Activated CD4-positive, alpha-beta memory T cell treated with anti-CD3 and anti-CD28 coated beads for 36 hours (primary cell): ENCODE data around the gene MAML2. TPM values are rescaled to one million over a fixed set of nuclear protein-coding genes. Genes with fewer than 3 reads are reported as not detected.

Experiments used
- CTCF ChIA-PET: fragments of 350-600 bp; sonication (Branson Sonifier 250); formaldehyde crosslinking; loops from one replicate; lab custom pipeline; 2021; ENCODE audit warnings: antibody characterized with exemption, inconsistent platforms; lab: Charles Lee
- POLR2A ChIA-PET: fragments of 350-600 bp; sonication (Branson Sonifier 250); formaldehyde crosslinking; loops from one replicate; lab custom pipeline; 2021; ENCODE audit warnings: antibody characterized with exemption; lab: Charles Lee
- DNase-seq: peaks from one replicate; pipeline ENCODE4 v3.0.0-alpha.2; 2020
- H3K27ac Mint-ChIP-seq: one replicate; pipeline ENCODE4 v1.8.0; 2021; ENCODE audit warnings: mixed read lengths
- H3K27me3 Mint-ChIP-seq: one replicate; pipeline ENCODE4 v1.8.0; 2021; ENCODE audit warnings: mixed read lengths
- H3K36me3 Mint-ChIP-seq: one replicate; pipeline ENCODE4 v1.8.0; 2021; ENCODE audit warnings: mixed read lengths
- H3K4me1 Mint-ChIP-seq: one replicate; pipeline ENCODE4 v1.8.0; 2021; ENCODE audit warnings: low read depth, mixed read lengths
- H3K4me3 Mint-ChIP-seq: one replicate; pipeline ENCODE4 v1.8.0; 2021; ENCODE audit warnings: mild to moderate bottlenecking, mixed read lengths
- H3K9me3 Mint-ChIP-seq: one replicate; pipeline ENCODE4 v1.8.0; 2021; ENCODE audit warnings: mixed read lengths
- intact Hi-C: fragments of 100-400 bp; cut with micrococcal nuclease; formaldehyde crosslinking; loops from one replicate; pipeline ENCODE4 v1.15.1; 2023
- total RNA-seq, 2 experiments: library from RNA; stranded (reverse); gene quantifications; one replicate each; pipeline ENCODE4 v1.2.3, GENCODE V29; 2021

The MAML2 gene
- total RNA-seq, 2 experiments from 2014 or later = 24.2 TPM

GRCh38 chr11:96092511-96092910 lies 250.5 kb downstream of the MAML2 start:
- no peaks in the 10 kb centered on the region for H3K9me3 Mint-ChIP-seq
- intact Hi-C loops = no loop called here
- DNase-seq = no peak
- H3K4me1 Mint-ChIP-seq = peaks cover 60% of the 10 kb centered on the region
- ChIA-PET CTCF (interaction anchor here (0.6 to 1.8 kb wide), 7 partner anchors 18 to 301 kb away, joined by 3 to 15 read pairs (median 4); partner anchors contain the start of gene MAML2), POLR2A (no interaction called here)
- H3K27me3 Mint-ChIP-seq = no peaks in the 10 kb centered on the region
- H3K27ac Mint-ChIP-seq = no peak overlapping the region
- H3K4me3 Mint-ChIP-seq = no peak overlapping the region
- H3K36me3 Mint-ChIP-seq = peaks cover 34% of the 10 kb centered on the region

GRCh38 chr11:96091476-96091875 lies 251.5 kb downstream of the MAML2 start:
- Mint-ChIP-seq H3K27me3 (no peaks in the 10 kb centered on the region), H3K36me3 (peaks cover 39% of the 10 kb centered on the region), H3K27ac (peak overlapping the region; percentile 73), H3K4me3 (no peak overlapping the region), H3K4me1 (peaks cover 53% of the 10 kb centered on the region), H3K9me3 (no peaks in the 10 kb centered on the region)
- CTCF ChIA-PET = interaction anchor here (0.8 to 1.8 kb wide), 8 partner anchors 16 to 302 kb away, joined by 3 to 15 read pairs (median 4); partner anchors contain the start of genes CCDC82, JRKL and MAML2
- POLR2A ChIA-PET = no interaction called here
- intact Hi-C loops = loop anchor here (1.0 to 2.0 kb wide), 3 partner anchors 65 to 299 kb away; partner anchors contain the start of genes JRKL and MAML2
- no peak for DNase-seq

- Mint-ChIP-seq H3K4me1 (peaks cover 46% of the 10 kb centered on the region), H3K27ac (no peak overlapping the region), H3K4me3 (no peak overlapping the region), H3K27me3 (no peaks in the 10 kb centered on the region), H3K36me3 (peaks cover 39% of the 10 kb centered on the region), H3K9me3 (no peaks in the 10 kb centered on the region)
- CTCF ChIA-PET = interaction anchor here (0.6 to 1.4 kb wide), 6 partner anchors 15 to 299 kb away, joined by 3 to 4 read pairs (median 3); partner anchors contain the start of genes CCDC82 and JRKL
- POLR2A ChIA-PET = no interaction called here
- no peak for DNase-seq
- intact Hi-C loops = loop anchor here (1.0 to 2.0 kb wide), 3 partner anchors 66 to 300 kb away; partner anchors contain the start of genes JRKL and MAML2
Observed at GRCh38 chr11:96090711-96091110, 252.3 kb downstream of the MAML2 start.

- H3K36me3 Mint-ChIP-seq = peaks cover 39% of the 10 kb centered on the region
- intact Hi-C loops = no loop called here
- peak overlapping the region; percentile 25 for H3K27ac Mint-ChIP-seq
Observed at GRCh38 chr11:96088914-96089313, 254.1 kb downstream of the MAML2 start.

GRCh38 chr11:96086111-96086510 lies 256.9 kb downstream of the MAML2 start:
- Mint-ChIP-seq H3K27ac (no peak overlapping the region), H3K36me3 (peaks cover 19% of the 10 kb centered on the region), H3K4me3 (no peak overlapping the region), H3K4me1 (peaks cover 4% of the 10 kb centered on the region), H3K9me3 (no peaks in the 10 kb centered on the region), H3K27me3 (no peaks in the 10 kb centered on the region)
- intact Hi-C loops = no loop called here
- no peak for DNase-seq
- CTCF ChIA-PET = interaction anchor here (2.0 kb wide), 1 partner anchor 31 kb away, joined by 6 read pairs; no protein-coding TSS in a partner anchor
- POLR2A ChIA-PET = no interaction called here

More at GRCh38 chr11:96088914-96089313, 254.1 kb downstream of the MAML2 start:
- no peak for DNase-seq
- Mint-ChIP-seq H3K9me3 (no peaks in the 10 kb centered on the region), H3K27me3 (no peaks in the 10 kb centered on the region), H3K4me1 (peaks cover 31% of the 10 kb centered on the region), H3K4me3 (no peak overlapping the region)
- ChIA-PET CTCF (interaction anchor here (1.0 to 1.1 kb wide), 2 partner anchors 9 to 30 kb away, joined by 4 read pairs; no protein-coding TSS in a partner anchor), POLR2A (no interaction called here)

- peaks cover 13% of the 10 kb centered on the region for H3K36me3 Mint-ChIP-seq
- intact Hi-C loops = no loop called here
- H3K4me1 Mint-ChIP-seq = peaks cover 5% of the 10 kb centered on the region
- ChIA-PET CTCF (interaction anchor here (2.0 kb wide), 1 partner anchor 30 kb away, joined by 6 read pairs; no protein-coding TSS in a partner anchor), POLR2A (no interaction called here)
- no peaks in the 10 kb centered on the region for H3K9me3 Mint-ChIP-seq
- no peaks in the 10 kb centered on the region for H3K27me3 Mint-ChIP-seq
- peak overlapping the region; percentile 40 for H3K4me3 Mint-ChIP-seq
- DNase-seq = no peak
- no peak overlapping the region for H3K27ac Mint-ChIP-seq
Observed at GRCh38 chr11:96085319-96085930, 257.6 kb downstream of the MAML2 start.

GRCh38 chr11:96084610-96085318 lies 258.2 kb downstream of the MAML2 start:
- ChIA-PET POLR2A (no interaction called here), CTCF (no interaction called here)
- Mint-ChIP-seq H3K4me3 (peak overlapping the region; percentile 9), H3K36me3 (peaks cover 10% of the 10 kb centered on the region), H3K9me3 (no peaks in the 10 kb centered on the region), H3K27me3 (no peaks in the 10 kb centered on the region), H3K27ac (no peak overlapping the region), H3K4me1 (peaks cover 11% of the 10 kb centered on the region)
- no peak for DNase-seq
- intact Hi-C loops = no loop called here

- no peaks in the 10 kb centered on the region for H3K9me3 Mint-ChIP-seq
- ChIA-PET POLR2A (interaction anchor here (0.9 kb wide), 1 partner anchor 8 kb away, joined by 3 read pairs; no protein-coding TSS in a partner anchor), CTCF (interaction anchor here (0.9 to 1.6 kb wide), 2 partner anchors 12 to 28 kb away, joined by 3 to 5 read pairs; no protein-coding TSS in a partner anchor)
- peaks cover 29% of the 10 kb centered on the region for H3K4me1 Mint-ChIP-seq
- H3K27me3 Mint-ChIP-seq = no peaks in the 10 kb centered on the region
- intact Hi-C loops = no loop called here
- DNase-seq = no peak
- no peak overlapping the region for H3K27ac Mint-ChIP-seq
- peaks cover 9% of the 10 kb centered on the region for H3K36me3 Mint-ChIP-seq
- H3K4me3 Mint-ChIP-seq = no peak overlapping the region
Observed at GRCh38 chr11:96082936-96083335, 260.1 kb downstream of the MAML2 start.

- Mint-ChIP-seq H3K4me1 (peaks cover 35% of the 10 kb centered on the region), H3K27me3 (no peaks in the 10 kb centered on the region), H3K27ac (no peak overlapping the region), H3K9me3 (no peaks in the 10 kb centered on the region), H3K4me3 (no peak overlapping the region), H3K36me3 (peaks cover 10% of the 10 kb centered on the region)
- intact Hi-C loops = no loop called here
- DNase-seq = no peak
- CTCF ChIA-PET = interaction anchor here (0.6 to 1.6 kb wide), 2 partner anchors 11 to 71 kb away, joined by 3 read pairs; no protein-coding TSS in a partner anchor
- POLR2A ChIA-PET = no interaction called here
Observed at GRCh38 chr11:96082002-96082899, 260.7 kb downstream of the MAML2 start.

- Mint-ChIP-seq H3K27ac (no peak overlapping the region), H3K4me1 (peaks cover 39% of the 10 kb centered on the region), H3K27me3 (no peaks in the 10 kb centered on the region), H3K9me3 (no peaks in the 10 kb centered on the region), H3K36me3 (peaks cover 6% of the 10 kb centered on the region), H3K4me3 (no peak overlapping the region)
- intact Hi-C loops = no loop called here
- POLR2A ChIA-PET = no interaction called here
- CTCF ChIA-PET = no interaction called here
- no peak for DNase-seq
Observed at GRCh38 chr11:96081561-96081960, 261.4 kb downstream of the MAML2 start.

- peak; percentile 42 for DNase-seq
- Mint-ChIP-seq H3K27me3 (no peaks in the 10 kb centered on the region), H3K36me3 (peaks cover 6% of the 10 kb centered on the region), H3K4me1 (peaks cover 57% of the 10 kb centered on the region), H3K27ac (peak overlapping the region; percentile 71), H3K4me3 (no peak overlapping the region), H3K9me3 (no peaks in the 10 kb centered on the region)
- intact Hi-C loops = no loop called here
- ChIA-PET CTCF (interaction anchor here (1.6 kb wide), 1 partner anchor 10 kb away, joined by 4 read pairs; no protein-coding TSS in a partner anchor), POLR2A (no interaction called here)
Observed at GRCh38 chr11:96079691-96080090, 263.3 kb downstream of the MAML2 start.
